HepG2 (cell line): ENCODE data around the gene PHF3. TPM values are rescaled to one million over a fixed set of nuclear protein-coding genes. Genes with fewer than 3 reads are reported as not detected.
A peak's percentile ranks its signal among the peaks of the same experiment; 100 is the strongest.

Experiments used
- AHDC1 ChIP-seq: sonication (generic); formaldehyde crosslinking; IDR thresholded peaks from 2 replicates; pipeline ENCODE4 v1.5.1; 2020; ENCODE audit warnings: mild to moderate bottlenecking, missing genetic modification reagents, borderline replicate concordance
- ARNT2 ChIP-seq: sonication (generic); formaldehyde crosslinking; IDR thresholded peaks from 2 replicates; pipeline ENCODE4 v1.8.0; 2022; ENCODE audit warnings: mild to moderate bottlenecking, low read depth, missing genetic modification reagents, moderate library complexity
- CENPT ChIP-seq: sonication (generic); formaldehyde crosslinking; IDR thresholded peaks from 2 replicates; pipeline ENCODE4 v1.8.0; 2022; ENCODE audit warnings: low read depth, mild to moderate bottlenecking, moderate library complexity, missing genetic modification reagents
- CHD2 ChIP-seq: IDR thresholded peaks from 2 replicates; pipeline ENCODE4 v1.6.1; 2011; ENCODE audit warnings: low read depth, low read length, improper control_type of control experiment
- DNMT3B ChIP-seq: conservative IDR thresholded peaks from 2 replicates; pipeline ENCODE4 v1.6.1; 2016; ENCODE audit warnings: missing biosample characterization, control low read depth
- ETS1 ChIP-seq: sonication (generic); formaldehyde crosslinking; IDR thresholded peaks from 2 replicates; pipeline ENCODE4 v1.4.0; 2020; ENCODE audit warnings: missing genetic modification reagents
- KDM4B ChIP-seq: sonication (generic); formaldehyde crosslinking; IDR thresholded peaks from 2 replicates; pipeline ENCODE4 v1.4.0; 2020; ENCODE audit warnings: missing genetic modification reagents
- PPARG ChIP-seq: conservative IDR thresholded peaks from 2 replicates; pipeline ENCODE4 v1.6.1; 2016; ENCODE audit warnings: missing biosample characterization, missing genetic modification reagents
- SALL1 ChIP-seq: sonication (generic); formaldehyde crosslinking; IDR thresholded peaks from 2 replicates; pipeline ENCODE4 v1.8.0; 2022; ENCODE audit warnings: mild to moderate bottlenecking, missing genetic modification reagents
- SIN3A ChIP-seq: IDR thresholded peaks from 2 replicates; pipeline ENCODE4 v1.6.1; 2011; ENCODE audit warnings: low read depth, mild to moderate bottlenecking, control low read depth, low read length, borderline replicate concordance
- STAG1 ChIP-seq: sonication (generic); formaldehyde crosslinking; IDR thresholded peaks from 2 replicates; pipeline ENCODE4 v1.4.0; 2020; ENCODE audit warnings: missing genetic modification reagents
- ZNF18 ChIP-seq: sonication (generic); formaldehyde crosslinking; IDR thresholded peaks from 2 replicates; pipeline ENCODE4 v1.8.0; 2022; ENCODE audit warnings: mild to moderate bottlenecking, missing genetic modification reagents; ENCODE audit not compliant: insufficient replicate concordance
- ZNF432 ChIP-seq: sonication (generic); formaldehyde crosslinking; IDR thresholded peaks from 2 replicates; pipeline ENCODE4 v1.5.0; 2020; ENCODE audit warnings: missing genetic modification reagents, mild to moderate bottlenecking, borderline replicate concordance
- ZNF530 ChIP-seq: sonication (generic); formaldehyde crosslinking; IDR thresholded peaks from 2 replicates; pipeline ENCODE4 v1.5.0; 2020; ENCODE audit warnings: low read depth, mild to moderate bottlenecking, missing genetic modification reagents
- ZNF543 ChIP-seq: sonication (generic); formaldehyde crosslinking; IDR thresholded peaks from 2 replicates; pipeline ENCODE4 v1.4.0; 2020; ENCODE audit warnings: mild to moderate bottlenecking, missing genetic modification reagents
- ZNF619 ChIP-seq: sonication (generic); formaldehyde crosslinking; IDR thresholded peaks from 2 replicates; pipeline ENCODE4 v1.4.0; 2020; ENCODE audit warnings: mild to moderate bottlenecking, missing genetic modification reagents
- ZNF691 ChIP-seq: sonication (generic); formaldehyde crosslinking; IDR thresholded peaks from 2 replicates; pipeline ENCODE4 v1.4.0; 2020; ENCODE audit warnings: missing genetic modification reagents, low read depth, mild to moderate bottlenecking, borderline replicate concordance
- ZNF879 ChIP-seq: sonication (generic); formaldehyde crosslinking; IDR thresholded peaks from 2 replicates; pipeline ENCODE4 v1.8.1; 2023; ENCODE audit warnings: missing genetic modification reagents
- ZZZ3 ChIP-seq: sonication (generic); formaldehyde crosslinking; IDR thresholded peaks from 2 replicates; pipeline ENCODE4 v1.4.0; 2020; ENCODE audit warnings: missing genetic modification reagents, mild to moderate bottlenecking, borderline replicate concordance
- polyA plus RNA-seq, 8 experiments: library from polyadenylated mRNA; depleted of rRNA in 3 of 8; stranded (reverse) in 7 of 8; unstranded in 1 of 8; fragments of >200 nt; fragmentation: Illumina TruSeq in 4 of 8; extraction: Trizol in 4 of 8; gene quantifications; 2 replicates each; pipeline versions ENCODE4 v1.2.1 to v1.2.3, GENCODE V29; 2011 to 2016; ENCODE audit warnings: low read depth in 4 of 8, missing spikeins in 1 of 8, mixed read lengths in 1 of 8; ENCODE audit not compliant: insufficient read depth in 1 of 8
- total RNA-seq, 5 experiments: library from RNA; depleted of rRNA; stranded (reverse); fragments of >200 nt; fragmentation: Illumina TruSeq; extraction: Trizol; gene quantifications; 2 replicates each; pipeline ENCODE4 v1.2.3, GENCODE V29; 2016; ENCODE audit warnings: low read depth in 1 of 5

Gene PHF3
- total and polyA plus RNA-seq, 2 of the 13 experiments (the other 11 are each of a cell fraction or from before 2014, with no cell fraction given): 19.8 to 70.4 TPM

GRCh38 chr6:63635588-63636517 is at the start of gene PHF3 (continued):
- TF ChIP-seq ETS1 (CRISPR knock-in tag) (peak; percentile 98), ZNF18 (CRISPR knock-in tag) (peak; percentile 96), ZNF543 (peak; percentile 99), ZZZ3 (CRISPR knock-in tag) (peak; percentile 29; the same call in 1 of the 2 replicates), ARNT2 (CRISPR knock-in tag) (peak; percentile 99), ZNF530 (CRISPR knock-in tag) (no peak), PPARG (CRISPR knock-in tag) (0 out of 2 replicates have a peak, but pooled peaks have one; percentile 38), AHDC1 (peak; percentile 80), ZNF879 (peak; percentile 98; the same call in 1 of the 2 replicates), ZNF432 (CRISPR knock-in tag) (no peak), SIN3A (peak; percentile 1; the same call in 1 of the 2 replicates), SALL1 (CRISPR knock-in tag) (peak; percentile 99), CENPT (peak; percentile 98), KDM4B (CRISPR knock-in tag) (no peak; the same call in none of the 2 replicates), DNMT3B (CRISPR knock-in tag) (no peak; the same call in none of the 2 replicates), ZNF691 (CRISPR knock-in tag) (peak; percentile 85; the same call in 1 of the 2 replicates), CHD2 (peak; percentile 64; the same call in 1 of the 2 replicates), STAG1 (peak; percentile 23; the same call in 1 of the 2 replicates), ZNF619 (peak; percentile 91)
